Esophagus muscularis mucosa (tissue), 4 donors: ENCODE results near the gene PDCL3. TPM values are rescaled to one million over a fixed set of nuclear protein-coding genes. Genes with fewer than 3 reads are reported as not detected.

ENCODE experiments used
- DNase-seq: peaks from one replicate; pipeline ENCODE4 v3.0.0-alpha.2; 2017; ENCODE audit errors: extremely low spot score
- H3K27ac ChIP-seq, 4 donors: fragments of 200-600 bp; sonication (generic); replicated peaks in 1 of 4; 1 replicate in 3 of 4; 2 replicates in 1 of 4; pipeline ENCODE4 v1.5.1; 2016 to 2019; ENCODE audit warnings: mild to moderate bottlenecking in 1 of 4
- H3K27me3 ChIP-seq, 4 donors: fragments of 200-600 bp; sonication (generic); one replicate each; pipeline versions ENCODE4 v1.5.1 to v1.6.0; 2016 to 2019
- H3K36me3 ChIP-seq, 4 donors: fragments of 200-600 bp; sonication (generic); one replicate each; pipeline ENCODE4 v1.5.1; 2016 to 2019
- H3K4me1 ChIP-seq, 4 donors: fragments of 200-600 bp; sonication (generic); one replicate each; pipeline ENCODE4 v1.5.1; 2016 to 2019
- H3K4me3 ChIP-seq, 4 donors: fragments of 200-600 bp; sonication (generic); 1 replicate in 2 of 4; 2 replicates in 2 of 4; pipeline ENCODE4 v1.5.1; 2016 to 2019; ENCODE audit warnings: mild to moderate bottlenecking in 4 of 4, moderate library complexity in 1 of 4
- H3K9me3 ChIP-seq, 4 donors: fragments of 200-600 bp; sonication (generic); 1 replicate in 3 of 4; 2 replicates in 1 of 4; pipeline ENCODE4 v1.5.1; 2016 to 2019
- EP300 ChIP-seq: sonication (generic); formaldehyde crosslinking; IDR thresholded peaks from one replicate; pipeline ENCODE4 v1.6.1; 2017; ENCODE audit warnings: antibody characterized with exemption
- POLR2A ChIP-seq: fragments of 450-650 bp; IDR thresholded peaks from one replicate; pipeline ENCODE4 v1.6.1; 2017; ENCODE audit warnings: antibody characterized with exemption, moderate library complexity, mild to moderate bottlenecking, low read depth
- POLR2AphosphoS5 ChIP-seq, 2 donors: sonication (generic); formaldehyde crosslinking; IDR thresholded peaks; one replicate each; pipeline ENCODE4 v1.6.1; 2017; ENCODE audit warnings: antibody characterized with exemption in 2 of 2
- WGBS: methylation state at CpG from one replicate; pipeline ENCODE4 v1.1.5; 2018; 5-methylcytosine and 5-hydroxymethylcytosine counted together
- intact Hi-C: fragments of 100-400 bp; cut with DNase I; formaldehyde crosslinking; loops from one replicate; pipeline ENCODE4 v1.15.1; 2023
- total RNA-seq, 4 donors: library from RNA; depleted of rRNA; stranded (reverse); fragments of >200 nt; gene quantifications; one replicate each; pipeline versions ENCODE4 v1.1.0 to v1.2.1, GENCODE V29; 2016
- TF ChIP-seq, protein P1 (sequence below), 3 experiments: fragments of 200-600 bp in 2 of 3; fragments of 450-650 bp in 1 of 3; sonication (generic) in 2 of 3; IDR thresholded peaks; one replicate each; pipeline ENCODE4 v1.5.1; 2017 to 2019; ENCODE audit warnings: antibody characterized with exemption in 3 of 3, mild to moderate bottlenecking in 2 of 3, moderate library complexity in 1 of 3

The PDCL3 gene
- total RNA-seq, 4 donors from 2014 or later, result 46.3 to 82.6 (median 61.3) TPM

DNA sequence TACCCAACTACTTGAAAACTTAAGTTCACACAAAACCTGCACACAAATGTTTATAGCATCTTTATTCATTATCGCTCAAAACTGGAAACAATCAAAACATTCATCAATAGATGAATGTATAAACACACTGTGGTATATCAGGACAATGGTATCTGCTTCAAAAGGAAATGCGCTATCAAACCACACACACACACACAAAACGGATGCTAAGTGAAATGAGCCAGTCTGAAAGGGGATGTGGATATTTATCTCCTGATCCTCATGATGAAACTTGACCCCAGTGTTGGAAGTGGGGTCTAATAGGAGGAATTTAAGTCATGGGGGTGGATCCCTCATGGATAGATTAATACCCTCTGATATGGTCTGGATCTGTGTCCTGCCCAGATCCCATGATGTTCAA, 22.0 kb downstream of the PDCL3 start:
- 49% methylated on average over 3 of the region's 3 CpGs for WGBS

GRCh38 chr2:100588071-100588786, 25.4 kb downstream of the PDCL3 start:
- Histone ChIP-seq H3K27ac (no peak overlapping the region), H3K27me3 (no peaks in the 10 kb centered on the region), H3K4me1 (no peaks in the 10 kb centered on the region), H3K9me3 (no peaks in the 10 kb centered on the region), H3K36me3 (no peaks in the 10 kb centered on the region), H3K4me3 (no peak overlapping the region)
- intact Hi-C loops, result no loop called here
- DNase-seq, result no peak
- 85% methylated on average over 7 of the region's 7 CpGs for WGBS
- TF ChIP-seq EP300 (no peak), POLR2A (no peak), POLR2AphosphoS5 (IDR thresholded peaks at IDR 0.05) (no peak)
- TF ChIP-seq, protein P1, sequence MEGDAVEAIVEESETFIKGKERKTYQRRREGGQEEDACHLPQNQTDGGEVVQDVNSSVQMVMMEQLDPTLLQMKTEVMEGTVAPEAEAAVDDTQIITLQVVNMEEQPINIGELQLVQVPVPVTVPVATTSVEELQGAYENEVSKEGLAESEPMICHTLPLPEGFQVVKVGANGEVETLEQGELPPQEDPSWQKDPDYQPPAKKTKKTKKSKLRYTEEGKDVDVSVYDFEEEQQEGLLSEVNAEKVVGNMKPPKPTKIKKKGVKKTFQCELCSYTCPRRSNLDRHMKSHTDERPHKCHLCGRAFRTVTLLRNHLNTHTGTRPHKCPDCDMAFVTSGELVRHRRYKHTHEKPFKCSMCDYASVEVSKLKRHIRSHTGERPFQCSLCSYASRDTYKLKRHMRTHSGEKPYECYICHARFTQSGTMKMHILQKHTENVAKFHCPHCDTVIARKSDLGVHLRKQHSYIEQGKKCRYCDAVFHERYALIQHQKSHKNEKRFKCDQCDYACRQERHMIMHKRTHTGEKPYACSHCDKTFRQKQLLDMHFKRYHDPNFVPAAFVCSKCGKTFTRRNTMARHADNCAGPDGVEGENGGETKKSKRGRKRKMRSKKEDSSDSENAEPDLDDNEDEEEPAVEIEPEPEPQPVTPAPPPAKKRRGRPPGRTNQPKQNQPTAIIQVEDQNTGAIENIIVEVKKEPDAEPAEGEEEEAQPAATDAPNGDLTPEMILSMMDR (IDR thresholded peaks at IDR 0.05), result no peak

More for the DNA sequence above, 22.0 kb downstream of the PDCL3 start:
- H3K4me3 ChIP-seq, result no peak overlapping the region
- no peaks in the 10 kb centered on the region for H3K9me3 ChIP-seq
- H3K27me3 ChIP-seq, result no peaks in the 10 kb centered on the region
- intact Hi-C loops, result no loop called here
- peaks cover 0 to 2% (median 0%) of the 10 kb centered on the region in 4 donors for H3K4me1 ChIP-seq
- DNase-seq, result no peak
- H3K27ac ChIP-seq, result no peak overlapping the region
- H3K36me3 ChIP-seq, result no peaks in the 10 kb centered on the region
- TF ChIP-seq POLR2A, result no peak
- TF ChIP-seq EP300, result no peak
- TF ChIP-seq, protein P1 (IDR thresholded peaks at IDR 0.05), result no peak
- no peak for TF ChIP-seq POLR2AphosphoS5 (IDR thresholded peaks at IDR 0.05)

DNA sequence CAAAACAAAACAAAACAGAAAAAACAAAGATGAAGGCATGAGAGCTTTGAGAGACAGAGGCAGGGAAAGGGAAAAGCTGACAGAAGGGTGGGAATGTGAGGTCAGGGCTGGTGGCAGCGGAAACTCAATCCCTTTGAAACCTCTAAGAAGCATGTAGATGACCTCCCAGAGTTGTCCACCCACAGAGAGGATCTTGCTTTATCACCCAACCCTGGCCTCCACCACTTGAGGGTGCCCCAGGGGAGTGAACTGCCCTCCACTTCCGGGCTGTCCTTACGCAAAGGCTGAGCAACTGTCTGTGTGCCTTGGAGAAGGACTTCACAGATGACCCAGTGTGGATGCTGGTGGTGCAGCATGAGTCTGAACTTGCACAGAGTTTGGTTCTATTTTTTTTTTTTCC, 26.7 kb downstream of the PDCL3 start:
- Histone ChIP-seq H3K9me3 (no peaks in the 10 kb centered on the region), H3K4me3 (no peak overlapping the region), H3K27me3 (no peaks in the 10 kb centered on the region), H3K36me3 (no peaks in the 10 kb centered on the region), H3K4me1 (no peaks in the 10 kb centered on the region), H3K27ac (no peak overlapping the region)
- TF ChIP-seq, protein P1 (IDR thresholded peaks at IDR 0.05), result no peak
- no peak for TF ChIP-seq EP300
- TF ChIP-seq POLR2A, result no peak
- TF ChIP-seq POLR2AphosphoS5 (IDR thresholded peaks at IDR 0.05), result no peak
- intact Hi-C loops, result no loop called here
- no peak for DNase-seq
- 57% methylated on average over 3 of the region's 3 CpGs for whole genome bisulfite sequencing

DNA sequence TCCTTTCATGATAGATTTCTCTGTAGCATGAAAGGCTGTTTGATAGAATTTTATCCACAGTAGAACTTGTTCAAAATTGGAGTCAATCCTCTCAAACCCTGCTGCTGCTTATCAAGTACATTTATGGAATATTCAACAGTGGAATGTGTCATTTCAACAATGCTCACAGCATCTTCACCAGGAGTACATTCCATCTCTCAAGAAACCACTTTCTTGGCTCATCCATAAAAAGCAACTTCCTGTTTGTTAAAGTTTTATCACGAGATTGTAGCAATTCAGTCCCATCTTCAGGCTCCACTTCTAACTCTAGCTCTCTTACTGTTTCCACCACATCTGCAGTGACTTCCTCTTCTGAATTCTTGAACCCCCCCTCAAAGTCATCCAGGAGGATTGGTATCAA, 29.4 kb downstream of the PDCL3 start:
- TF ChIP-seq EP300 (no peak), POLR2A (no peak), POLR2AphosphoS5 (IDR thresholded peaks at IDR 0.05) (no peak)
- TF ChIP-seq, protein P1 (IDR thresholded peaks at IDR 0.05), result no peak
- no peaks in the 10 kb centered on the region for H3K4me1 ChIP-seq
- no peaks in the 10 kb centered on the region for H3K27me3 ChIP-seq
- WGBS, result 48% methylated on average over 1 of the region's 1 CpG
- no peak overlapping the region for H3K4me3 ChIP-seq
- no peak for DNase-seq
- intact Hi-C loops, result no loop called here
- H3K36me3 ChIP-seq, result no peaks in the 10 kb centered on the region
- H3K9me3 ChIP-seq, result no peaks in the 10 kb centered on the region
- H3K27ac ChIP-seq, result no peak overlapping the region

- intact Hi-C loops, result no loop called here
- Histone ChIP-seq H3K27me3 (no peaks in the 10 kb centered on the region), H3K36me3 (no peaks in the 10 kb centered on the region), H3K4me3 (no peak overlapping the region), H3K9me3 (no peaks in the 10 kb centered on the region), H3K4me1 (no peaks in the 10 kb centered on the region), H3K27ac (no peak overlapping the region)
- no peak for TF ChIP-seq POLR2AphosphoS5 (IDR thresholded peaks at IDR 0.05)
- TF ChIP-seq, protein P1 (IDR thresholded peaks at IDR 0.05), result no peak
- TF ChIP-seq EP300, result no peak
- TF ChIP-seq POLR2A, result no peak
- no peak for DNase-seq
- 97% methylated on average over 5 of the region's 5 CpGs for WGBS
Observed at GRCh38 chr2:100596465-100596864, 33.7 kb downstream of the PDCL3 start.
